Inflammatory macrophage (primary cell): ENCODE results near the gene PNRC2.
"Not testable (repeated sequence)": the region's sequence is repeated elsewhere in the genome, so short reads cannot be mapped to it uniquely, and the experiment has no call there.

Experiments used
- DNase-seq, 2 donors: peaks; one replicate each; pipeline ENCODE4 v3.0.0-alpha.2; 2020 to 2022

PNRC2 gene

GRCh38 chr1:23953020-23953419 is 6.6 kb upstream of the PNRC2 start:
- DNase-seq, result no peak

- DNase-seq, result no peak
Observed at GRCh38 chr1:23957096-23957495, 2.5 kb upstream of the PNRC2 start.

- peak; percentile 29 to 33 for DNase-seq
Observed at GRCh38 chr1:23958040-23958809, 1.4 kb upstream of the PNRC2 start.

- peak; percentile 99 to 100 for DNase-seq
Observed at GRCh38 chr1:23958810-23959460, 693 bp upstream of the PNRC2 start.

- peak; percentile 35 to 45 for DNase-seq
Observed at GRCh38 chr1:23960291-23961020, 828 bp downstream of the PNRC2 start.

- DNase-seq, result no peak
Observed at GRCh38 chr1:23963617-23964234, 4.1 kb downstream of the PNRC2 start.

GRCh38 chr1:23964235-23964668 is 4.6 kb downstream of the PNRC2 start:
- no peak for DNase-seq

- peak; percentile 27 to 72 for DNase-seq
Observed at GRCh38 chr1:23964790-23965740, 5.4 kb downstream of the PNRC2 start.

GRCh38 chr1:23966973-23967493 is 7.4 kb downstream of the PNRC2 start:
- no peak for DNase-seq

GRCh38 chr1:23967871-23968270 is 8.2 kb downstream of the PNRC2 start:
- no peak for DNase-seq

- DNase-seq, result no peak
Observed at GRCh38 chr1:23977187-23977853, 17.7 kb downstream of the PNRC2 start.

GRCh38 chr1:23977854-23978191 is 18.2 kb downstream of the PNRC2 start:
- no peak for DNase-seq

- no peak for DNase-seq
Observed at GRCh38 chr1:23978805-23979204, 19.2 kb downstream of the PNRC2 start.

- DNase-seq, result no peak
Observed at GRCh38 chr1:23979387-23979880, 19.8 kb downstream of the PNRC2 start.

- DNase-seq, result peak; percentile 99
Observed at GRCh38 chr1:23979881-23980727, 20.5 kb downstream of the PNRC2 start, which contains the start of gene SRSF10. Gene SRSF10 (minus strand): TSS chr1:23980327. CDS start chr1:23980255, 72 bp downstream.

- DNase-seq, result peak; percentile 18 to 20
Observed at GRCh38 chr1:23980728-23981070, 21.1 kb downstream of the PNRC2 start.

GRCh38 chr1:23984417-23985186 is 25.0 kb downstream of the PNRC2 start:
- no peak for DNase-seq

GRCh38 chr1:23987038-23987437 is 27.4 kb downstream of the PNRC2 start:
- DNase-seq, result not testable (repeated sequence)

GRCh38 chr1:23989263-23989662 is 29.6 kb downstream of the PNRC2 start:
- DNase-seq, result no peak
